Keratinocyte (primary cell): ENCODE data around the gene SEMA3D. TPM values are rescaled to one million over a fixed set of nuclear protein-coding genes. Genes with fewer than 3 reads are reported as not detected.

Experiments used
- DNase-seq: peaks from one replicate; pipeline ENCODE4 v3.0.0-alpha.2; 2011; ENCODE audit warnings: low read depth, missing footprints, low spot score
- FAIRE-seq: peaks from 2 replicates; lab custom pipeline; 2011; peaks lifted over from hg19 to GRCh38; lab: Jason Lieb, UNC
- H2AFZ ChIP-seq: 2 replicates; pipeline ENCODE4 v1.6.0; 2012; ENCODE audit warnings: low read length, control low read depth, inconsistent platforms; ENCODE audit not compliant: control insufficient read depth
- H3K27ac ChIP-seq: 2 replicates; pipeline ENCODE4 v1.5.1; 2011; ENCODE audit warnings: low read length; ENCODE audit not compliant: control insufficient read depth, insufficient read depth
- H3K27me3 ChIP-seq: 3 replicates; pipeline ENCODE4 v1.6.0; 2011; ENCODE audit warnings: low read length; ENCODE audit not compliant: control insufficient read depth, insufficient read depth; ENCODE audit errors: extremely low read depth
- H3K36me3 ChIP-seq, 2 experiments: 2 replicates in 1 of 2; 3 replicates in 1 of 2; pipeline ENCODE4 v1.5.1; 2011; ENCODE audit warnings: low read length in 2 of 2, mild to moderate bottlenecking in 1 of 2; ENCODE audit not compliant: control insufficient read depth in 2 of 2, insufficient read depth in 2 of 2; ENCODE audit errors: extremely low read depth in 1 of 2
- H3K4me1 ChIP-seq: 3 replicates; pipeline ENCODE4 v1.5.1; 2011; ENCODE audit warnings: low read length; ENCODE audit not compliant: control insufficient read depth, insufficient read depth; ENCODE audit errors: extremely low read depth
- H3K4me2 ChIP-seq: 3 replicates; pipeline ENCODE4 v1.6.0; 2011; ENCODE audit warnings: low read depth, low read length; ENCODE audit not compliant: control insufficient read depth, insufficient read depth; ENCODE audit errors: extremely low read depth
- H3K4me3 ChIP-seq, 3 experiments: fragments of 200-600 bp in 1 of 3; sonication (generic) in 1 of 3; 2 replicates in 2 of 3; 3 replicates in 1 of 3; pipeline ENCODE4 v1.5.1; 2011 to 2016; ENCODE audit warnings: low read length in 3 of 3, mild to moderate bottlenecking in 3 of 3, control low read depth in 2 of 3, inconsistent platforms in 1 of 3, low read depth in 1 of 3, mixed read lengths in 1 of 3, mixed run types in 1 of 3, moderate library complexity in 1 of 3; ENCODE audit not compliant: control insufficient read depth in 2 of 3, insufficient read depth in 2 of 3; ENCODE audit errors: extremely low read depth in 1 of 3
- H3K79me2 ChIP-seq: 2 replicates; pipeline ENCODE4 v1.6.0; 2012; ENCODE audit warnings: low read length; ENCODE audit not compliant: control insufficient read depth, insufficient read depth
- H3K9ac ChIP-seq: 3 replicates; pipeline ENCODE4 v1.6.0; 2011; ENCODE audit warnings: low read length; ENCODE audit not compliant: control insufficient read depth, insufficient read depth; ENCODE audit errors: extremely low read depth
- H3K9me1 ChIP-seq: 3 replicates; pipeline ENCODE4 v1.6.0; 2011; ENCODE audit warnings: low read length; ENCODE audit not compliant: control insufficient read depth, insufficient read depth; ENCODE audit errors: extremely low read depth
- H3K9me3 ChIP-seq: 2 replicates; pipeline ENCODE4 v1.5.1; 2012; ENCODE audit warnings: low read depth, low read length; ENCODE audit not compliant: control insufficient read depth
- H4K20me1 ChIP-seq: 3 replicates; pipeline ENCODE4 v1.6.0; 2011; ENCODE audit warnings: low read length; ENCODE audit not compliant: control insufficient read depth, insufficient read depth; ENCODE audit errors: extremely low read depth
- CTCF ChIP-seq, 3 experiments: IDR thresholded peaks in 1 of 3; conservative IDR thresholded peaks in 1 of 3; optimal IDR thresholded peaks in 1 of 3; 2 replicates in 2 of 3; 3 replicates in 1 of 3; pipeline versions ENCODE3 to v1.5.1; 2011; ENCODE audit warnings: low read length in 3 of 3, mild to moderate bottlenecking in 3 of 3, moderate library complexity in 2 of 3, control low read depth in 1 of 3, inconsistent platforms in 1 of 3; ENCODE audit not compliant: insufficient read depth in 2 of 3; ENCODE audit errors: extremely low read depth in 1 of 3
- EZH2 ChIP-seq: IDR thresholded peaks from one replicate; pipeline ENCODE4 v1.6.1; 2012; ENCODE audit warnings: inconsistent platforms, mild to moderate bottlenecking, low read length, moderate library complexity
- dilution Hi-C: fragments of 300-500 bp; cut with MboI; formaldehyde crosslinking; loops from one replicate; pipeline ENCODE4 v1.7.0; 2020; ENCODE audit warnings: low sequenced_read_pairs; ENCODE audit not compliant: extremely low pct_ligation_motif_present
- polyA plus RNA-seq, 5 experiments: library from polyadenylated mRNA; depleted of rRNA in 3 of 5; stranded (reverse) in 3 of 5; stranded (forward) in 1 of 5; unstranded in 1 of 5; fragments of >200 nt; gene quantifications; 1 replicate in 1 of 5; 2 replicates in 3 of 5; 3 replicates in 1 of 5; pipeline versions ENCODE4 v1.2.1 to v1.2.3, GENCODE V29; 2011 to 2012; ENCODE audit warnings: missing spikeins in 2 of 5, low read depth in 1 of 5, low replicate concordance in 1 of 5

The SEMA3D gene
- polyA plus RNA-seq, 1 donor (not counting 4 experiments of a cell fraction or from before 2014, with no cell fraction given) = 5.2 TPM

DNA sequence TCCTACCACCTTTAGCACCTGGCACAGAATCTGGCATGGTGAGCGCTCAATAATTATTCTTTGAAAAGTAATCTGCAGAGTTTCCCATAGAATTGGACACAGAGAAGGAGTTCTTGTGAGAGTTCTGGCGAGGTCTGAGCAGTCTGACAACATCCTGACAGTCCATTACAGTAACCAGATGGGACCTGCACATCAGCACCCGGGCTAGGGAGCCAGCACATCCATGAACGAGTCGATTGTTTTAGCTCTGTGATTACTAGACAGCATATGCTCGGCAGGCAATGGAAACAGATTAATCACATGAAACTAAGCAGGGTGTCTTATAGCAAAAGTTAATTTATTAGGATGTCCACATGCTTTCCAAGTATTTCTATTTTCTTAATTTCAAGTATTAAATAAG is 96.7 kb downstream of the SEMA3D start:
- no peak overlapping the region for H3K4me3 ChIP-seq
- dilution Hi-C loops = no loop called here
- no peak overlapping the region for H3K9ac ChIP-seq
- no peak overlapping the region for H2AFZ ChIP-seq
- no peaks in the 10 kb centered on the region for H3K9me3 ChIP-seq
- no peak for FAIRE-seq
- H3K79me2 ChIP-seq = no peaks in the 10 kb centered on the region
- no peak overlapping the region for H3K27ac ChIP-seq
- no peaks in the 10 kb centered on the region for H3K36me3 ChIP-seq
- H3K27me3 ChIP-seq = no peaks in the 10 kb centered on the region
- no peak overlapping the region for H3K4me2 ChIP-seq
- H4K20me1 ChIP-seq = no peaks in the 10 kb centered on the region
- no peak for TF ChIP-seq EZH2
- TF ChIP-seq CTCF (optimal IDR thresholded peaks at IDR 0.05 in 1 of 3, IDR thresholded peaks at IDR 0.05 in 1 of 3, conservative IDR thresholded peaks at IDR 0.05 in 1 of 3; ENCODE audit: extremely low read depth in 1 of 3, insufficient read depth in 2 of 3, low read length in 3 of 3) = no peak
- no peaks in the 10 kb centered on the region for H3K9me1 ChIP-seq
- DNase-seq = no peak
- H3K4me1 ChIP-seq = no peaks in the 10 kb centered on the region

DNA sequence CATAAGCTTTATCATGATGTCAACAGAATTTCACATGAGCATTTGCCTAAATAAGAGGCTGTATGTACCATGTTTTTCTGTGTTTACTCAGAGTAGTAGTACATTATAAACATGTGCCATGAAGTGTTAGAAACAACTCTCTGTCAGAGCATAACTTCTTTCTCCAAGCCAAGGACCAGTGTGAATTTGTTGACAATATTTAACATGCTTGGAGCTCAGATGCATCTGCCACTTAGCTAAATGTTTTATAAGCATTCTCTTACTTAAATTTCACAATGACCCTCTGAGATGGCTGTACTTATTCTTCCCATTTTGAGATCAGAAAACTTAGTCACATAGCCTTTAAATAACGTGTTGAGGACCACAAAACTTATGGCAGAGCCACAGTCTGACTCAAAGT is 105.0 kb downstream of the SEMA3D start:
- FAIRE-seq = peak; percentile 29

More for the DNA sequence above, 105.0 kb downstream of the SEMA3D start:
- H3K27me3 ChIP-seq = no peaks in the 10 kb centered on the region
- H4K20me1 ChIP-seq = no peaks in the 10 kb centered on the region
- no peak for TF ChIP-seq EZH2
- no peak for TF ChIP-seq CTCF (optimal IDR thresholded peaks at IDR 0.05 in 1 of 3, IDR thresholded peaks at IDR 0.05 in 1 of 3, conservative IDR thresholded peaks at IDR 0.05 in 1 of 3; ENCODE audit: extremely low read depth in 1 of 3, insufficient read depth in 2 of 3, low read length in 3 of 3)
- H3K4me3 ChIP-seq = no peak overlapping the region
- no peaks in the 10 kb centered on the region for H3K9me3 ChIP-seq
- H2AFZ ChIP-seq = no peak overlapping the region
- dilution Hi-C loops = no loop called here
- no peaks in the 10 kb centered on the region for H3K79me2 ChIP-seq
- H3K27ac ChIP-seq = no peak overlapping the region
- H3K4me2 ChIP-seq = no peak overlapping the region
- no peak overlapping the region for H3K9ac ChIP-seq
- H3K9me1 ChIP-seq = no peaks in the 10 kb centered on the region
- DNase-seq = no peak
- H3K36me3 ChIP-seq = no peaks in the 10 kb centered on the region
- H3K4me1 ChIP-seq = no peaks in the 10 kb centered on the region
